ENCODE measurements around the gene OSBPL9. TPM values are rescaled to one million over a fixed set of nuclear protein-coding genes. Genes with fewer than 3 reads are reported as not detected.
"Not testable (repeated sequence)": the region's sequence is repeated elsewhere in the genome, so short reads cannot be mapped to it uniquely, and the experiment has no call there.

OSBPL9 gene
- polyA plus RNA-seq, 10 donors, result 41.7 to 76.2 (median 59.1) TPM

DNA sequence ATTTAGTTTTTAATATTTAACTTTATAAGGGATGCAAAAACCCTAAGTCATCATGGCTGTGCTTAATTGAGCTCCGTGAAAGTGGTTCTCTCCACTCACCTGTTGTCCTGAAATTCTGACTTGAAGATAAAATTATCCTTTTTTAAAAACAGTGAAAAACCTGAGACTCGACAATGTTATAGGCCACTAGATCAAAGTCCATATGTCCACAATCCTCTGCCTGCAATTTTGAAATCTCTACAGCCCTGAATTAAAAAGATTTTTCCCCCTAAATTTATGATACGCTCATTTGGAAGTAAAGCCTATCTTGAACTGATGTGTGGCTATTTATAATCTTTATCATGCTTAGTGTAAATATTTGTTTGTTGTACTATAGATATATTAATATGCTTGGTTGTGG, 18.7 kb downstream of the OSBPL9 start:
- DNase-seq, result no peak

DNA sequence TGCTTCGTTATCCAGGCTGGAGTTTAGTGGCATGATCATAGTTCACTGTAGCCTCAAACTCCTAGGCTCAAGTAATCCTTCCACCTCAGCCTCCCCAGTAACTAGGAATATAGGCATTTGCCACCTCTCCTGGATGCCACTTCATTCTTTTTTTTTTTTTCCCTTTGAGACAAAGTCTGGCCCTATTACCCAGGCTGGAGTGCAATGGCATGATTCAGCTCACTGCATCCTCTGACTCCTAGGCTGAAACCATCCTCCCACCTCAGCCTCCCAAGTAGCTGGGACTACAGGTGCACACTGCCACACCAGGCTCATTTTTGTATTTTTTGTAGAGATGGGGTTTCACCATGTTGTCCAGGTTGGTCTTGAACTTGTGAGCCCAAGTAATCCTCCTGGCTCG, 19.3 kb downstream of the OSBPL9 start:
- DNase-seq, result no peak

GRCh38 chr1:51636764-51637522, 20.1 kb downstream of the OSBPL9 start:
- peak in 1 of 3 donors; percentile 66 for DNase-seq

GRCh38 chr1:51638350-51638749, 21.5 kb downstream of the OSBPL9 start:
- DNase-seq, result no peak

- DNase-seq, result no peak
Observed at GRCh38 chr1:51639694-51640093, 22.8 kb downstream of the OSBPL9 start.

- no peak for DNase-seq
Observed at GRCh38 chr1:51641096-51641495, 24.2 kb downstream of the OSBPL9 start.

- peak; percentile 47 to 89 (median 77) for DNase-seq
Observed at GRCh38 chr1:51642739-51643142, 25.8 kb downstream of the OSBPL9 start.

DNA sequence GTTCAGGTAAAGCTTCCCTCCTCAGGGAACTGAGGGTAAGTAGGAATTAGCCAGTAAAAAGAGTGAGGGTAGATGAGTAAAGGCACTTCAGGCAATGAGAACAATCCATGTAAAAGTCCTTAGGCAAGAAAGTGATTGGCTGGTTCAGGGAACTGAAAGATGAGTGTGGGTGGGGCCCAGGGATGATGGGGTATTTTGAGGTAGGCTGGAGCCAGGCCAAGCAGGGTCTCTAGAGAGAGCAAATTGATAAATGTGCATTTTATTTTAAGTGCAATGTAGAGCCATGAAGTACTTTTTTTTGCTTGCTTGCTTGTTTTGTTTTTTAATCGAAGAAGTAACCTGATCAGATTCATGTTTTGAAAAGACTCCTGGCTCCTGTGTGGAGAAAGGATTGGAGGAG, 26.5 kb downstream of the OSBPL9 start:
- DNase-seq, result no peak

- DNase-seq, result no peak
Observed at GRCh38 chr1:51644020-51644419, 27.1 kb downstream of the OSBPL9 start.

DNA sequence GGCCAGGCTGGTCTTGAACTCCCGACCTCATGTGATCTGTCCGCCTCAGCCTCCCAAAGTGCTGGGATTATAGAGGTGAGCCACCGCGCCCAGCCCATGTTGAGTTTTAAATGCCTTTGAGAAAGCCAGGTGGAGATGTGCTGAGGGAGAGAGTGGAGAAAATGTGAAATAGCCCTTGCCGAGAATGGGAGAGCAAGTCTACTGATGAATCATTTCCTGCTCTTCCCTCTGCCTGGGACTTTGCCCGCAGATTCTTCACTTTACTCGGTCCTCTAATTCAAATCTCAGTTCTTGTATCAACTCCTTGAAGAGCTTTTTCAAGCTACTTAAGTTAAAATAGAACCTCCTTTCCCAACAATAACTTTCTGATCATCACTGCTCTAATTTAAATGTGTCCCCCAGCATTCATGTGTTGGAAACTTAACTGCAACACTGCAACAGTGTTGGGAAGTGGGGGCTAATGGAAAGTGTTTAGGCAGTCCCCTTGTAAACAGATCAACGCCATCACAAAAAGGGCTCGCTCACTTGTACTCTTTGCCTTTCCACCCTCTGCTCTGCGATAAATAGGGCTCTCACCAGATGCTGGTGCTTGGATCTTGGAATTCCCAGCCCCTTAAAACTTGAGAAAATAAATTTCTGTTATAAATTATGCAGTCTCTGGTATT, 27.8 kb downstream of the OSBPL9 start:
- DNase-seq, result peak in 1 of 3 donors; percentile 31

GRCh38 chr1:51646592-51646991, 29.7 kb downstream of the OSBPL9 start:
- DNase-seq, result not testable (repeated sequence)

GRCh38 chr1:51648180-51649109, 31.6 kb downstream of the OSBPL9 start:
- peak in 2 of 3 donors; percentile 28 to 45 for DNase-seq

GRCh38 chr1:51649593-51650091, 32.8 kb downstream of the OSBPL9 start:
- DNase-seq, result no peak

GRCh38 chr1:51650198-51650597, 33.3 kb downstream of the OSBPL9 start:
- DNase-seq, result no peak

GRCh38 chr1:51651552-51651942, 34.7 kb downstream of the OSBPL9 start:
- DNase-seq, result no peak

GRCh38 chr1:51652599-51652998, 35.7 kb downstream of the OSBPL9 start:
- DNase-seq, result no peak

- no peak for DNase-seq
Observed at GRCh38 chr1:51653127-51653526, 36.2 kb downstream of the OSBPL9 start.

GRCh38 chr1:51654000-51654399, 37.1 kb downstream of the OSBPL9 start:
- DNase-seq, result no peak

DNA sequence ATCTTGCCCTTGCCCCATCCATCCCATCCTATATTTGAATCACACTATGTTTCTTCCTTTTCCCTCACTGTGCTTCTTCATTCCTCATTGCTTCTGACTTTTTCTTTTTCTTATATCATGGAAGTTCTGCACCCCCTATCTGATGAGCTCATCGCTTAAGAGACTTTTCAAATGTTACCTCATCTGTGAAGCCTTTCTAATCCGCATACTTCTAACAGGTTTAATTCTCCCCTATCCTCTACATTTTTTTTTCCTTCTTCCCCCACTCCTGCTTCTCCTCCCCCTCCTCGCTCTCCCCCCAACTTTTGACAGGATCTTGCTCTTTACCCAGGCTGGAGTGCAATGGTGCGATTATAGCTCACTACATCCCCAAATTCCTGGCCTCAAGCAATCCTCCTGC, 39.5 kb downstream of the OSBPL9 start:
- no peak for DNase-seq

DNA sequence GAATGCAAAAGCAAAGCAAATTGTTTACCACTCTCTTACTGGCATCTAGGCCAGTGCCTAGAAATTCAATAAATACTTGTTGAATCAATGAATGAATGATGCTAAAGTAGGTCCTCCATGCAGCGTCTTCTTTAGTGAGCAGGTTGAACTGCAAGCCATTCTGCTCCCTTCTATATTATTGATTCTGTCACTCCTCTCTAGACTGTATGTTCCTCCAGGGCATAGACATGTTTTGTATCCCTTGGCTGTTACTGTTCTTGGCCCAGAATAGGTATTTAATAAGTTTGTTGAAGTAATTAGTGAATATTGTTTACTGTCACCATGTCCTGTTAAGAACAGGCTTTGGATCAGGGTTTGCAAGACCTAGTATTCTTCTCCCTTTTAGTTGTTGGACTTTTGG, 43.7 kb downstream of the OSBPL9 start:
- no peak for DNase-seq

- peak; percentile 51 to 96 (median 86) for DNase-seq
Observed at GRCh38 chr1:51661081-51661518, 44.2 kb downstream of the OSBPL9 start.

DNA sequence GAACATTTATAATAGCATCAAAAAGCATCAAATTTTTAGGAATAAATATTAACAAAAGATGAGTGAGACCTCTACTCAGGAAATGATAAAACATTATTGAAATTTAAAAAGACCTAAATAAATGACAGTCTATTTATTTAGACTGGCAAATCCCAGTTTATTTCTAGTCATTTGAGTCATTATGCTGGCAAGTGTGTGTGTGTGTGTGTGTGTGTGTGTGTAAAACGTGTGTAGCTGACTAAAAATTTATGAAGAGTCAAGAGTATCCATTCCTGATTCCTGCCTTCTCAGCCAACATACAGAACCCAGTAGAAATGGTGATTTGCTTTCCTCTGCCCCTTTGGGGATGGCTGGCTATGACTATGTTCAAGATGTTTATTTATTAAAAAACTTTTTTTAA, 46.2 kb downstream of the OSBPL9 start:
- no peak for DNase-seq
